NCI-H146 treated with DMSO at 0.1 percent for 48 hours (cell line): ENCODE results near the gene CNPY1.
"Not testable (repeated sequence)": the region's sequence is repeated elsewhere in the genome, so short reads cannot be mapped to it uniquely, and the experiment has no call there.

Experiments
- DNase-seq: peaks from one replicate; lab custom pipeline; 2025; ENCODE audit not compliant: unreplicated experiment; lab: John Stamatoyannopoulos, UW

Gene CNPY1

DNA sequence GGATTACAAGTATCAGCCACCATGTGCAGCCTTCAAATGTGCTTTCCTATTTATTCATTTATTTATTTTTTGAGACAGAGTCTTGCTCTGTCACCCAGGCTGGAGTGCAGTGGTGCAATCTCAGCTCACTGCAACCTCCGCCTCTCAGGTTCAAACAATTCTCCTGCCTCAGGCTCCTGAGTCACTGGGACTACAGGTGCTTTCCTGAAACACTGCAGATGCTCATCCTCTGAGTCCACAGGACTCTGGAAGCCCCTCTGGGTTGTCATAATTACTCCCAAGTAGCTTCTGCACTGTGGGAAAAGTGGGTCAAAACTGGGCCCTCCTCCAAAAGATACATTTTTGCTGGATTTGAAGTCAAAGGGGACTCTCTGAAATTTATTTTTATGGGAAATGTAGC, at the start of gene CNPY1:
Gene CNPY1 (minus strand): TSS at position 111 of the 400 bp plus-strand sequence. CDS start 630 bp downstream, outside the sequence.
- not testable (repeated sequence) for DNase-seq

DNA sequence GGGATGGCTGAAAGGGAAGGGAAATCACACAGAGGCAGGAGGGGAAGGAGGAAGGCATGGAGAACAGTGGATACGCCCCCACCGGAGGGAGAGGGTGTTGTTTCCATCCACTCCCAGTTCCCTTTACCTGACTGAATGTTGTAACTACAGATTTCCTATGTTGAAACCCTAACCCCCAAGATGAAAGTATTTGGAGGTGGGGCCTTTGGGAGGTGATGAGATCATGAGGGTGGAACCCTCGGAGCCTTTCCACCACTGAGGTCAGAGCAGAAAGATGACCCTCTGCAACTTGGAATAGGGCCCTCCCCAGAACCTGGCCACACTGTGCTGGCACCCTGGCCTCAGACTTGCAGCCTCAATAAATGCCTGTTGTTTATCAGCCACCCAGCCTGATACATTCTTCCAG, 48.6 kb upstream of the CNPY1 start:
- DNase-seq, result no peak

DNA sequence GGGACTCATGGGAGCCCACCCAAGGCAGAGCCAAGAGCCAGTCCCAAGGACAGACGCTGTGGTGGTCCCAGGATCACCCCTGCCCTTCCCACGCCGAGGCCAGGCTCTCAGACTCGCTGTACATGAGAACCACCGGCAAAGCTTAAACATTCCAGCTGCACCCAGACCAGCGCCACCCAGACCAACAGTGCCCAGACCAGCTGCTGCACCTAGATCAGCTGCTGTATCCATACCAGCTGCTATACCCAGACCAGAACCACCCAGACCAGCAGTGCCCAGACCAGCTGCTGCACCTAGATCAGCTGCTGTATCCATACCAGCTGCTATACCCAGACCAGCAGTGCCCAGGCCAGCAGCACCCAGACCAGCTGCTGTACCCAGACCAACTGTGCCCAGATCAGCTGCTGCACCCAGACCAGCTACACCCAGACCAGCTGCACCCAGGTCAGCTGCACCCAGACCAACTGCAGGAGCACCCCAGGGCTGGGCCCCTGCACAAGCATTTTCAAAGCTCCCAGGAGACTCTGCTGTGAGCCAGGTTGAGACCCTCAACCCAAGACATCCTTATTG, 47.9 kb upstream of the CNPY1 start:
- no peak for DNase-seq

DNA sequence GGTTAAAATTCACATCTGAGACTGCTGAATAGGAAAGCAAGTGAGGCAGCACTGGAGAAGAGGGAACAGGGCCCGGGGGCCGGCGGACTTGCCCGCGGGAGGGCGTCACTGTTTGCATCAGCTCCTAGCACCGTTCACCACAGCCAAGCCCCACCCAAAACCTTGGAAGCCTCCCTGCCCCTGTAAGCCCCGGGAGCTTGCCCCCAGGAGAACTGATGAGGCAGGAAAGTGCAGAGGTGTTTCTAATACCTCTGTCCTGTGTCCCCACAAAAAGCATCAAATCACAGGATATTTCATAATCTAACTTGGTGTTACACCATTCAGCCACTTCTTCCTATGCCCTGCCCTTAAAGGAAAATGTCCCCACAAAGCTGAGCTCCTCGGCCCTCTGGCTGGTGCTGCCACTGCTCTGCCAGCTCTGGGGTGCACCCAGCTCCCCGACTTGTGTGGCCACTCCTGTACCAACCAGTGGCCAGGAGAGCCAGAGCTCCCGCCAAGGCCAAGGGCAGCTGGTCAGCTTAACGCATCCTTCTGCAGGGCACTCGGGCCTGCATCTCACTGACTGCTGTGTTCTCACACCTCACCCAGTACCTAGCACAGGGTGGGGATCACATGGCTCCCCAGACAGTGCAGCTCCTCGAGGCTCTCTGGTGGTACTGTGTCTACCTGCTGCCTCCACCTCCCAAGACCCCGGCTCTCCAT, 47.3 kb upstream of the CNPY1 start:
- no peak for DNase-seq

- DNase-seq, result no peak
Observed at GRCh38 chr7:155591055-155591775, 44.9 kb upstream of the CNPY1 start.

GRCh38 chr7:155590215-155591018, 44.1 kb upstream of the CNPY1 start:
- no peak for DNase-seq

- no peak for DNase-seq
Observed at GRCh38 chr7:155589001-155589980, 42.9 kb upstream of the CNPY1 start.

- DNase-seq, result no peak
Observed at GRCh38 chr7:155588468-155588998, 42.2 kb upstream of the CNPY1 start.

- no peak for DNase-seq
Observed at GRCh38 chr7:155587486-155587885, 41.1 kb upstream of the CNPY1 start.

GRCh38 chr7:155586843-155587440, 40.6 kb upstream of the CNPY1 start:
- no peak for DNase-seq

GRCh38 chr7:155585951-155586350, 39.6 kb upstream of the CNPY1 start:
- DNase-seq, result no peak

DNA sequence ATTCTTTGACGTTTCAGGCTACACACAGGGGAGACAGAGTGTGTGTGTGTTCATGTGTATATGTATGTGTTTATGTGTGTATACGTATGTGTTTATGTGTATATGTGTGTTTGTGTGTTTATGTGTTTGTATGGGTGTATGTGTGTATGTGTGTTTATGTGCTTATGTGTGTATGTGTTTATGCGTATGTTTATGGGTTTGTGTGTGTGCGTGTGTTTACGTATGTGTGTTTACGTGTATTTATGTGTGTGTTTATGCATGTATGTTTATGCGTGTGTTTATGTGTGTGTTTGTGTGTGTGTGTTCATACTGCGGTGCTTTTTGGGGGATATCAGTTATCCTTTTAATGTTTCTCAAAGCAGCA, 39.2 kb upstream of the CNPY1 start:
- DNase-seq, result no peak

DNA sequence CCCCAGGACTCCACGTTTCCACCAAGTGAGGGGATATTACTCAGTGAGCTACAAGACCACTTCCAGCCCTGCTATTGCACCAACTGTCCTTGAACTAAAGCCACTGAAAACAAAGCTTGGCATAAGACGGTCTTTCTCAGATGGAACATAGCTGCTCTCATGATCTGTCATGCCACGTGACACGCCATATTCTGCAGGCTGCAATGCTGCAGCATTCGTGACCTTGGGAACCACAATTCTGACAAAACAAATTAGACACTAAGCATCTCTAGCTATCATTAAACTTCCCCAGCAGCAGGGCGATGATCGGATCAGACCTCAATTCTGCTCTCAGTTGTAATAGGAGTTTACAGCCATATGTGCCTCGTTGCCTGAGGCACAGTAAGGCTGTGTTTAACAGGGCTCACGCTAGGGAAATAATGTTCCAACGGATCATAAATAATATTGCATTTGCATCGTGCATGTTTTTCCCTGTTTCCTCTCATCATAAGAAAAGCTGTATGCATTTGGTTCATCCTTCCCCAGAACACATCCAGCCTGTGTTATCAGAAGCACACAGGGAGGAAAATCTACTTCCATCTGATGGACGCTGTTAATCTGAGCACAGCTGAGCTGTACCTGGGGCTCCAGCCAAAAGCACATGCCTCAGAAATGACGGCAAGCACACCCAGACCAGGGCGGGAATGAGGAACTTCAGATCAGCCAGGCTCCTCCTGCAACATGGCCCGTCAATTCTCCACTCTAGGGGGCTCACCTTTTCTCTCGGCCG, 38.6 kb upstream of the CNPY1 start:
- DNase-seq, result no peak

DNA sequence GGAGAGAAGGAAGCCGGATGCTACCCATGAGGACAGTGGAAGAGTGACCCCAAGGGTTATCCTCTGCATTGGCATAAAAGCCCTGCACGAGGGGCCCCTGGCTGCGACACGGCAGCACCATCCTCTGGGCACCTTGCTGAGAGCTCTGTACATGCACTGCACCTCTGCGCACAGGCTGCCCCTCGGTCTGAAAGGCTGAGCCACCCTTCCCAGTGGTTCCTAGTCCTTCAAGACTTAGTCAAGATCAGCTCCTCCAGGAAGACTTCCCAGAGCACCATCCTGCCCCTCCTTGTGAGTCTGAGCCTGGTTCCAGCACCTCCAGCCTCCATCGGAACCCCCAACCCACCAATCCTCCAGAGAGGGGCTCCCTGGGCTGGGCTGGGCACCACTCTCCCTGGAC, 37.9 kb upstream of the CNPY1 start:
- no peak for DNase-seq

GRCh38 chr7:155583636-155584035, 37.3 kb upstream of the CNPY1 start:
- DNase-seq, result no peak

GRCh38 chr7:155581954-155582353, 35.6 kb upstream of the CNPY1 start:
- DNase-seq, result no peak

DNA sequence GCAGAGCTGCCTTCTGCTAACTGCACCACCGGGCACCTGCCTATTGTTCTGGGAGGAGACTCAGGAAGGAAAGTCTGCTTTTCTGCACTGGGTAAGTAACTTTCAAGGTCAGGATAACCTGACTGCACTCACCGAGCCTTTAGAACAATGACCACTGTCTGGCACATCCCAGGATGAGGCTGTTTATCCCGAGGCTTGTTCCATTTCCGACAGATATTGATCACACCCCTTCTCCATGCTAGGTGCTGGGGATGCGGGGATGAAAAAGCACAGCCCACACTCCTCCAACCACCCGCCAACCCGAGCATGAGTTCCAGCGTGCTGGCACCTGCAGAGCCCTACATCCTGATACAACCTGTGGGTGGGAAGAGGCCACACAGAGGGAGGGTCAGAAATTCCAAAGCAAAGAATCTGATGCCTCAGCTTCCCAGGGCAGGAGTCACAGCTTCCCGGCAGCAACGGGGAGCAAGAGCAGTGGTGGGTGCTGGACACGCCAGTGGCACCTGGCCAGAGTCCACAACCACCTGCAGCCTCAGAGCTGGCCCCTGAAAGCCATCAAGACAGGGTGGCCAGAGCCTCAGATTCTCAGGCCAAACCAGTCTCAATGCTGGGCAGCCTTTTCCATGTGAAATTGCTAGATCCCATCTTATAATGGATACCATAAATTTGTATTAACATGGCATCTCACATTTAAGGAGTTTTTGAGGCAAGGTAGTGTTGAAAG, 34.9 kb upstream of the CNPY1 start:
- DNase-seq, result no peak

DNA sequence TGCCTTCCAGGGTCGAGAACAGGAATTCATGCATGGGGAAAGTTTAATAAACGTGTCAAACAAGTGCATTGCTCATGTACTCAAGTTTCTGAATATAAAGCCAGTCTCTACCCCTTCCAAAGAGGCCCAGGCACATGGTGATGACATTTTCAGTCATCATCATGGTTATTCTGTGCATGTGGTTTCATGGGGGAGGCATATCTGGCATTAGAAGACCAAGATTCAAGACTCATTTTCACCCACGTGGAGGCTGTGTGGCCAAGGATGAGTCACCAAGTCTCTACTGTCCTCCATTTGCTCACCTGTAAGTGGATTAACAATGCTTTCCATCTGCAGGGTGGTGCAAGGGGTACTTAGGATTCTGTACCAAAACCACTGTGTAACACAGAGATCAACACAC, 34.0 kb upstream of the CNPY1 start:
- DNase-seq, result no peak
